DMS79 treated with DMSO at 0.1 percent for 48 hours (cell line): ENCODE measurements around the gene CAMK4.
A peak's percentile ranks its signal among the peaks of the same experiment; 100 is the strongest.

ENCODE experiments used
- DNase-seq: peaks from one replicate; lab custom pipeline; 2025; lab: John Stamatoyannopoulos, UW

The CAMK4 gene

DNA sequence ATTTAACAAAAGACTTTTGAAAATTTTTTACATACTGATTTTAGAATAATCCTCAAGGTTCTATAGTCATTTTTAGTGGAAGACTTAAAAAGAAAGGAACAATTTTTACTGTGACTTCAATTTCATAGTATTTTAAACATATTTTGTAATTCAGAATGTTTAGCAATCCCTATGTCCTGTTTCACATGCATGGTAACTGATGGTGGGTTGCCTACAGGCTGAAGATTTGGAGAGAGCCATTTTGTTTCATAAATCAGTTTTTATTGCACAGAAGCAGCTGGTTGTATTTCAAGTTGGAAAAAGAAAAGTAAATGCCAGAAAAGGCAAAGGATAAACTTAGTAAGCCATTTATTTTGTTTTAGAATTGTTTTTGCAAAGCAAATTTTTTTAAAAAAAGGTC, 264.2 kb downstream of the CAMK4 start:
- no peak for DNase-seq

DNA sequence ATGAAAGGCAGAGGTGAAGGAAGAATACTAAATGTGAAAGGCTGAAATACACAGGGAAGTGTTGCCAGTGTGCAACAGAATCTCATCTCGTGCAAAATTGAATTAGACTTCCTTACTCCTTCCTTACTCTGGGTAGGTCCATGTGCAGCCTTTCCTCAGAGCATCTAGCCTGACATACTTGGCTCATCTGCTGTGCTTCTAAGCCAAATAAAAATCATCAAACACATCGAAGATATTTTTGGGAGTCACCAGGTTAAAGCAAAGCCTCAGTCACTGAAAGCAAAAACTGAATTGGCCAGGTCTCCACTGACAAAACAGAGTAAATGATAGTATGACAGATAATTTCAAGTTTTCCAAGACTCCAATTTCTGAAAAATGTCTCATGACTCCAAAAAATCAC, 268.8 kb downstream of the CAMK4 start:
- no peak for DNase-seq

DNA sequence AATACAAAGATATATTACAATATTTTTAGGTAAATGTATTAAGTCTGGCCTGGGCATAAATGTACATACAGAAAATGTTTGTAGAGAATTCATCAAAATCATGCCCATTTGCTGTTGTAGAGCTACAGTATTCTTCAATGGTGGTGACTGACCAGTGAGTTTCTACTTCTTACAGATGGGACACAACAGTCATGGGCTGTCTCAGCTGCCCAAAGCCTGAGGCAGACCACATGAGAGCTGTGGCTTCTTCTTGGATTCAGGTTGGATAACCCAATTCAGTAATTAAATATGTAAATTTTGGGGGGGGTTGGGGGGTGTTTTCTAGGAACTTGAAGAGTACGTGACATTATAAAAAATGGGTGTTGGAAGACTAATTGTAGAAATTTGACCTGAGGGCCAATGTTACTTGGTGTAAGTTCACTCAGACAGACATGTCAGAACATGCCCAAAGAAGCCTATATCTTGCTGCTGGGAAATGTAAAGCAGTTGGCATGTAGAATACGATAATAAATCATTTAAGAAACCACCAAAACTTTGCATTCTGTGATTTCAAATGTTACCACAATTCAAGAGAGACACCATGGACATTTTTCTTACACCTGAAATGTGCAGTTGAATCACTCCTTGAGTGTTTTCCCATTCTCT, 270.3 kb downstream of the CAMK4 start:
- no peak for DNase-seq

DNA sequence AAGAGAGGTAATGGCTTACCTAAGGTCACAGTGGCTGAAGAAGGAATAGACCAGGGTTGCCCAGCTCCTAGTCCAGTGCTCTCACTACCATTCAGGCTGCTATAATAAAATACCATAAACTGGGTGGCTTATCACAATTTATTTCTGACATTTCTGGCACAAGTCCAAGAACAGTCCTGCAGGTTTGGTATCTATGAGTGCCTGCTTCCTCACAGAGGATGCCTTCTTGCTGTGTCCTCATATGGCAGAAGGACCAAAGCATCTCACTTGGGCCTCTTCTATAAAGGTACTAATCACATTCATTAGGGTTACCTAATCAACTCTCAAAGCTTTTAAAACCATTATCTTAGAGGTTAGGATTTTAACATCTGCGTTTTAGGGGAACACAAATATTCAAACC, 271.0 kb downstream of the CAMK4 start:
- no peak for DNase-seq

DNA sequence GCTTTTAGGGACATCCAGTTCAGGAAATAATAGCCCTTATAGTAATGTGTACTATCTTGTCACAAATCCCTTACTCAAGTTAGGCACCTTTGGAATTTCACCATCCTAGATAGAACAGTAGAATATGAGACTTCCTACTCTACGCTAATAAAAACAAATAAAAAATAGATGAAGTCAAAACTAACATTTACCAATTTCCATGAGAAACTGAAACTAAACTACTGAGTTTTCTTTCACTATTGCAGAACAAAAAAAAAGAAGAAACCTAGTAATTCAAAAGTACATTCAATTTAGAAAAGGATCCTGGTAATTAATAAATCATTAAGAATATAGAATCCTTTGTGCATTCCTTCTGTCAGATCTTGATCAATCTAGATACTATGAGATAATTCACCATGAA, 274.2 kb downstream of the CAMK4 start:
- DNase-seq = no peak

DNA sequence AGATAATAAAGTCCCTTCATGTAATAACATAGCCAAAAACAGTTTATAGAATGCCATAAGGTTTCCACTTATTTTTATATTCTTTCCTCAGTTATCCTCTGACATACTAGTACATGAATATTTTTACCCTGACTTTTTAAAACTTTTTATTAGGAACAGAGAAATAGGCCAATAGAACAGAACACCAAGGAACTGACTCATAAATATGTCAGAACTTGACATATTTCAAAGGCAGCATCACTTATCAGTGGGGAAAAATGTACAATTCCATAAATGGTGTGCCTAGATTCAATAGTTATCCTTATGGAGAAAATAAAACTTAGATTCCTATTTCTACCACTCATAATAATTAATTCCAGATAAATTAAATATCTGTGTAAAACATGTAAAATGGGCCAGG, 278.8 kb downstream of the CAMK4 start:
- no peak for DNase-seq

DNA sequence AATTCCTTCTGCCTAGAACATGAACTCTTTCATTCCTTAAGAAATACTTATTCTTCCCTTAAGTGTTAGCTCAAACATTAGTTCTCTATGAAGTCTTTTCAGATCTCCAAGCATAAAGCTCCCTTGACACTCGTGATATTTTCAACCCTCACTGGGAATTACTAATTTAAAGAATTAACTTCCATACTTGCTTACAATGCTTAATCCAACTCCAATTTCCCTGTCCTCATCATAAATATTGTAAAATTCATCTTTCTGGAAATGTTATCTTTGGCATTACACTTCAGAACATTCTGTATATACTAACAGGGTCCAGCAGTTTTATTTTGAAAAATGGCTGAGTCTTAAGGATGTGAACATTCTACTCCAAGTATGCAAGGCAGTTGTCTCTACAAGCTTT, 280.9 kb downstream of the CAMK4 start:
- DNase-seq = no peak

DNA sequence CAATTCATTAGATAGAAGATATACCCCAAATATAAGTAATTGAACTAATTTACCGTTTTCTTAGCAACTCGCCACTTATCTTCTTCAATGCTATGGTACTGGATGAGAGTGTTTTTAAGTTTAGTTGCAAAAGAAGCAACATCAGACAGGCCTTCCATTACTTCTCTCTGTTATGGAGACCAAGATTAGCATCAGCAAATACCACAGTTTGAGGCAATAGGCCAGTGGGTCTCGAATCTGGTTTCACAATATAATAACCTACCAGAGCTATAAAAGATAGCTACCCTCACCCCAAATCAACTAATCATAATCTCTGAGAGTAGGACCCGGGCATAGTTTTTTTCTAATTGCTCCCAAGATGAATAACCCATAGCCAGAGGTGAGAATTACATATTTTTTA, 283.1 kb downstream of the CAMK4 start:
- DNase-seq = no peak

DNA sequence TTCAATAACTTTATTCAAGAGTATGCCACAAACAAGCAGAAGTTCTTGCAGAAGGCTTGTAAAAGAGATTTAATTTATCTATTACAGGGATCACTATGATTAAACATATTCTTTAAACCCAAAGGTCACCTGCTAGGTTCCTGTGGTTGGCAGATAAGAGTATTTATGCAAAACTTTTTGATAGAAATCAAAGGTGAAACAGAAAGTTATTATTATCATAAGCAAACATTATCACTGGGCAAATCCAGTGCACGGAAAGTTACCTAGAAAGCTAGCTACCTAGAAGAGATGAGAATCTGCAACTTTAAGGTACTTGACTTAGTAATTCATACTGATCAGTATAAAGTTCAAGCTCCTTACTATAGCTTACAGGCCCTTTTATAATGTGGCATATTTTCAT, 284.9 kb downstream of the CAMK4 start:
- no peak for DNase-seq

DNA sequence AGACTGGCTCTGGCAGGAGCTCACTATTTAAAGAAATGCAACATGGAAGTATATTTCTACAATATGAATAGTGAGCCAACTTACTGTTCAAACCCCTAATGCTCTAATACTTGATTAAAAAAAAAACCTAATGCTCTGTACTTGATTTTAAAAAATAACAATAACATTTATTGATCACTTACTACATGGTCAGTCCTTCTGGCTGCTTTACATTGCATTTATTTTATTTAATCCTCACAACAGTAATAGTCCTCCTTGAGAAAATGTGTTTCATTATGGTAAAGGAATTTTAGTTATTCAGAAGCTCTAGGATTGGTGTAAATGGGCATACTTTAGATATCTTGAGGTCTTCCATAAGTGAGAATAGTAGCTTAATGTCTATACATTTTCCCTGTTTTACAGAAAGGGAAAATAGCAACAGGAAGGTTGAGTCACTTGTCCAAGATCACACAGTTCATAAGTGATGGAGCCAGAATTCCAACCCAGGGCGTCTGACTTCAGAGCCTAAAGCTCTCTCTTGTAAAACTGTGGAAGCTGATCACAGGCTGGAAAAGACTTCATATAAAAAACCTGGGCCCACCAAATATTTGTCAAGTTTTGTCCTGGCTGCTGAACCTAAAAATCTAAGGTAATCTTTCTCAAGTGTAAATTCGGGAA, 287.1 kb downstream of the CAMK4 start:
- DNase-seq = no peak

DNA sequence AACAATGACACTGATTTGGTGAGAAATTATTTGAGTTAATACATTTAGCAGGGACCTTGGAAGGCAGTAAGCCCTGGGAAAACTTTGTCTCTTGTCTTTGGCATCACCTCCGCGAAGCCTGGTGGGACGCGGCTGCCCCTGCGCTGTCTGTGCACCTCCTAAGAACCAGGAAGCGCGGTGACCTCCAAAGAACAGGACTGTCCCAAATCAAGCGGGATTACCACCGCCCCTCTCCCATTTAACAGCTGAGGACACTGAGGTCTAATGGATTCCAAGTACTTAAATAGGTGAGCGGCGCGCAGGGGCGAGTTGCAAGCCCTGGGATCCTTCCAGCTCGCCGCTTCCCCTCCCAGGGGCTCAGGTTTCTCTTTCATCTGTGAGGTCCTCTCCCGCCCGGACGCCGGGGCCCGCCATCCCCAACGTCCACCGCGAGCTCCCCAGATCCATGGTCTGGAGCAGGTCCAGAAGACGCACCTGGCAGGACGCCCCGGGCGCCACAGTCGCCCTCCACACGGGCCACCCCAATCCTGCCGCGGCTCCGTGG, 287.7 kb downstream of the CAMK4 start:
- DNase-seq = peak; percentile 60

DNA sequence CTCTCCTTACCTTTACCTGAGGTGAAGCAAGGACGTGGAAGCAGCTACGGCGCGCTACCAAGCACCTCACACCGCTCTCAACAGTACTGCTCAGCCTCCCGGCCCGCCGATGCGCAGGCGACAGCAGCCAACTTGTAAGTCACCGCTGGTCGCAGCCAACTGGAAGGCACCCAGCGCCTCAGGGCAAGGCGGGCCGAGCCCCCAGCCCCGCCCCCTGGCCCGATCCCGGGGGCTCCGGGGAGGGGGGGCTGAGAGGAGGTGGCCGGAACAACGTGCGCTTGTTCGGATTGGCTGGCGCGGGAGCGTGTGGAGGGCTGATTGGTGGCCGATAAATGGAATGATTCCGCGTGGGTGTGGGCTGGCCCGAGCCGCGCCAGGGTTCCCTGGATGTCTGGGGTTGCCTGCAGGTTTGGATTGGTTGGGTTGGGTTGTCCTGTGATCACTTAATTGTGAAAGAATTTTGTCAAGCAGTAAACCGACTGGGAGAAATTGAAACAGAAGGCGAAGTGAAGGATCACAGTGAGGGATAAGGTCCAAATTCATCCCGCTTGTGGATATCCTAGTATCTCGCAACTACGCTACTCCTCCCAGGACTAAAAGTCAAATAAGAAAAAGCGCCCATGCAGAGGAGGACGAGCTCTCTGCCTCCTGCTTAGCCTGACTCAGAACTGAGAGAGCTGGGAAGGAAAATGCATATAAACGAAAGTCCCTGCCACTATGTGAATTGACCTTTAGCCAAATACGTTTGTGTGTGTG, 288.4 kb downstream of the CAMK4 start, which contains the start of gene STARD4:
Gene STARD4 (minus strand): TSS at position 161 of the 756 bp plus-strand sequence. CDS start 5,102 bp downstream, outside the sequence.
- peak; percentile 89 for DNase-seq

DNA sequence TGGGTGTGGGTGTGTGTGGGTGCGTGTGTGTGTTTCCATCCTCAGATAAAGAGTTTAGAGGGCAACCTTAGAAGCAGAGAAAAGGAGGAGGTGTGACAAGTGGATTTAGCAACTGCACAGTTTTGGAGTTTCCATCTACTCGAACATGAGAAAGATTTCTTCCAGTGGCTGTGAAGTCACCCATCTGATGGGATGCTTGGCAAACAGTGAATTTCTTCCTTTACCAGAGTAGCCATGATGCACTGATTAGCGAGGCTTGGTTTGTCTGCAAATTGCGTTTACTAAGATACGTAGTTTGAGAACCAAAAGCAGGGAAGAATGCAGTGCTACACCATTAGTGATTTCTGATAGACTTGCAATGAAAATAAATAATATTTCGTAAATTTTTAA, 288.9 kb downstream of the CAMK4 start:
- peak; percentile 53 for DNase-seq

DNA sequence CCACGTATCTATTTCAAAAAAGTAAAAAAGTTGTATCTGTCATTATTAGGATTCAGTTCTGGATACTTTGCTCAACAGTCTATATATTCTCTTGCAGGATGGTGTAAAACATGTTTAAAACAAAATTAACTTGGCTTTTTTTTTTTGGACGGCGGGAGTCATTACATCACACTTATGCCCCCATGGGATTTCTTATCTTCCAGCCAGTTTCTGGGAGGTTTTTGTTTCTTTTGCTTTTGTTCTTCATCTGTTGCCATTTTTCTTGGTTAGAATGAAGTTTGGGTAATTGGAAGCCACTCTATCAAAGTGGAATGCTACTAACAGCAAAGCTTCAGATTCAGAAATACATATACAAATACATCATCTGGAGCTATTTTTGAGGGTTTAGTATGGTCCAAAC, 289.9 kb downstream of the CAMK4 start:
- DNase-seq = no peak

DNA sequence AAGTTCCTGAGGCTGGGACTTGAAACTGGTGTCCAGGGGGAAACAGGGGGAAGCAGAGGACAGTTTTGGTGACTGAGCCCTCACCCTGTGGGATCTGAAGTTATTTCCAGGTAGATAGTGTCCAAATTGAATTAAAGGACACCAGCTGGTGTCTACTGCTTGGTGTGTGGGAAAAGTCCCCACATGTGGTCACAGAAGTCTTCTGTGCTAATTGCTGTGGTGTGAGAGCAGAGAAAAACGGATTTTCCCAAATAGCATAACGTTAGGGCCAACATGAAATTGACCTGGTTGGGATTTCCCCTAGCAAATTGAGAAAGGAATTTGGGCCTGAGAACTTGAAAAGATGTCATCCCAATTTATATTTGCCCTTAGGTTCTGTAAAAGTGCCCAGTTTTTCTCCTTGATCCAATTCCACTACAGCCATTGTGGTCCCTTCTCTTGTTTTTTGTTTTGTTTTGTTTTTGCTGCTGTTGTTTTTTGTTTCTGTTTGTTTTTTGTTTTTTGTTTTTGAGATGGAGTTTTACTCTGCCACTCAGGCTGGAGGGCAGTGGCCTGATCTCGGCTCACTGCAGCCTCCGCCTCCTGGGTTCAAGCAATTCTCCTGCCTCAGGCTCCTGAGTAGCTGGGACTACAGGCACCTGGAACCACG, 293.8 kb downstream of the CAMK4 start:
- no peak for DNase-seq

DNA sequence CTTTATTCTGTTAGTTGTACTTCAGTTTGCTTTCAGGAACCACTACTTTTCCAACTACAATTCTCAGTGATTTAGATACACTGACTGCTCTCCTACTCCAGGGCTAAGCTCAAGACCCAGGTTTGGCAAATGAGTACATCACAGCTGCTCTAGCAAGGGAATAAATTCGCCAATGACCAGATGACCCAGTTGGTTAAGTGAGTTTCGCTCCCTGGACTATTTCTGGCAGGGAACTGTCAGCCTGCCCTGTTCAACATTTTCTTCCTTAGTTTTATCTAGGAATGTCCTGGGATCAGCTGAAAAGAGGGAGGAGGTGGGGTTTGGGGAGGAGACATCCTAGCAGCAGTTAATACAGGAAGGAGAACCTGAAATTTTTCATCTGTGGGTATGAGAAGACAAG, 294.6 kb downstream of the CAMK4 start:
- DNase-seq = no peak

DNA sequence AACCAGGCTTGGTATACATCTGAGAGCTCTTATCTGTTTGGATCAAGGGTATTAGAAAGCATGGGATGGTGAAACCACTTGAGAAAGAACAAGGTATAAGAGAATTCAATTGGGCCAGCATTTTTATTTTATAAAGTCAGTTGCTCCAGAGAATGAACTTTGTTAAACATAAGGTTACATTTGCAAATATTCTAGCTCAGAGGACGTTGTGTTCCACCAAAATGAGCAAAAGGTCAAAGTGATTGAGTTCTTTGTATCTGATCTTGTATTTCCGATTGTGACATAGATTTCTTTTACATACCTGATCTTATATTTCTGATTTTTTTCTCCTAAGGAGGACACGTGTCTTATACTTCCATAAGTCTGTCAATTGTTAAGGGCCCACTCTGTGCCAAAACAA, 296.7 kb downstream of the CAMK4 start:
- DNase-seq = no peak

DNA sequence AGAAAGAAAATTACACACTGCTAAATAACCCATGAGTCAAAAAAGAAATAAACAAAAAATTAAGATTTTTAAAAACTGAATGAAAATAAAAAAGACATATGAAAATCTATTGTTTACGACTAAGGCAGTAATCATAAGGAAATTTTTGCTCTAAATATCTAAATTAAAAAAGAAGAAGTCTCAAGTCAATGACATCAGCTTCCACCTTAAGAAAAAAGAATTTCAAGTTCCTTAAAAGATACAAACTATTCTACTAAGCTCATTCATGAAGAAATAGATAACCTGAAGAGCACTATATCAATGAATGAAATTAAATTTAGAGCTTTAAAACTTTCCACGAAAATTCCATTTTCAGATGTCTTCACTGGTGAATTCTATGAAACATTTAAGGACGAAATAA, 303.9 kb downstream of the CAMK4 start:
- DNase-seq = no peak

DNA sequence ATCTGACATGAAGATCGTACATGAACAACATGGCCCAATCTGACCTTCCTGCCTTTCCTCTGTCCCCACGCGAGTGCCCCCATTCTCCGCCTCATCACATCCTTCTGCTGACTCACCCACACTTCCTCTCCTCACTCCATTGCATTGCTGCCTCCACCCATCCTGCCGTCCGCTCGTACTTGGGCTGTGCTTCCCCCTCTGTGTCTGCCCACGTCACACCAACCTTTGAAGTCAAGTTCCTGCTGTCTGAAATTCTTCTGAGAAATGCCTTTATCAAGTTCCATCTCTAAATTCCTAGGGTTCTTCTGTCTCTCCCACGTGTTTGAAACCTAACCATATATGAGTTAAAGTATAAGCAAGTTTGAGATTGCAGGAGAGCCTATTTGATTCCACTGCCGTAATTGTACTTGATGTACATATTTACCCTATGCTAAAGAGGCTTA, 306.1 kb downstream of the CAMK4 start:
- no peak for DNase-seq

DNA sequence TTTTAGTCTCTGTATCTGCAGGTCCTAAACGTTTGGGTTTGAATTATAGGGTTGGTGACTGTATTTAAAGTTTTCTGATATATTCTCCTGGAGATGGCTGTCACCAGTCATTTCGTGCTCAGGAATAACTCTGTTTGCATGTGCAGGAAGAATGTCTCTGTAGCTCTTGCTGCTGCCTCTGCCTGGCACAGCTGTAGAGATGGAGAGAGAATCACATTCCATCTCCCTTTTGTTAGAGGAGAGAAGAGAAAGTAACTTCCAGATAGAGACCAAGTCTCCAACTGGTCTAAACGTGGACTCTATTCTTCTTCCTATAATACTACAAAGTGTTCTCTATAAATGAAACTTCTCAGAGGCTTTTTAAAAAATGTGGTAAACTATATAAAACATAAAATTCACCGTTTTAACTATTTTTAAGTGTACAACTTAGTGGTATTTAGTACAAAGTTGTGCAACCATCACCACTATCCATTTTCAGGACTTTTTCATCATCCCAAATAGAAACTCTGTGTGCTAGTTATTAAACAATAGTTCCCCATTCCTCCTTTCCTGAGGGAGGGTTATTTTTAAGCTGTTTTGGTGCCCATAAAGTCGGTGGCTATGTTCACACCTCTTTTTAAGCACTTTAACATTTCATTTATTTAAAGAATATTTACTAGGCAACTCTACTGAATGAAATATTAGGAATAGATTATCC, 308.9 kb downstream of the CAMK4 start:
- DNase-seq = no peak

DNA sequence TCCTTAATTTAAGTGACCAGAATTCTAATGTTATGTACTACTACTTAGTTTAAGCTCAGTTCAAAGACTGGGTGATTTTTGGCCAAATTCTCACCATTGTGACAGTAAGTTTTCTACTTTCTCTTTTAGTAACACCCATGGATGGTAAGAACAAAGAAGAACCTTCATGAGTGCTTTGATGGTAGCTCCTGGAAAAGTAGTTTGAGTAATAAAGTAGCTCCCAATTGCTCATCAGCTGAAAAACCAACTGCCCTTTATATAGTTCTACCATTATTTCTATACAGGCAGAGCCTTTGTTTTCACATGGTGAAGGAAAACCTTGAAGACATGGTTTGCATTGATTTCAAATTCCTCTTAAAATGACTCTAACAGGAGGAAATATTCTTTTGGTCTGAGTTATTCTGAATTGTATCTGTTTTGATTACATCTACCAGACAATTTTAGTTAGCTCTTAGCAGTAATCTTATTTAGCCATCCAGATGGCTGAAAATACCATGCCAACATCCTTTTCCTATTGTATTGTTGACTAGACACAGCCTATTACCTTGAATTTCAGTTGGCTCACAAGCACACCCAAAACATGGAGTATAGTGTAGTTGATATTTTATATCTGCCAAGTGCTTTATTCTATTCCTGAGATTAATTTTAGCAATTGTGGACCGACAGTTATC, 311.8 kb downstream of the CAMK4 start:
- DNase-seq = no peak
